Stimulated activated naive CD8-positive, alpha-beta T cell treated with anti-CD3 and anti-CD28 coated beads, Interleukin-15, Interleukin-2, amounts not matched to agents 100 ng/mL and 50 ng/mL, for 24 hours (primary cell): ENCODE measurements around the gene UFC1.

Experiments
- H3K27ac Mint-ChIP-seq: one replicate; pipeline ENCODE4 v1.8.0; 2021; ENCODE audit warnings: mild to moderate bottlenecking, mixed read lengths
- H3K27me3 Mint-ChIP-seq: one replicate; pipeline ENCODE4 v1.8.0; 2021; ENCODE audit warnings: mixed read lengths
- H3K36me3 Mint-ChIP-seq: one replicate; pipeline ENCODE4 v1.8.0; 2021; ENCODE audit warnings: low read depth, mixed read lengths
- H3K4me1 Mint-ChIP-seq: one replicate; pipeline ENCODE4 v1.8.0; 2021; ENCODE audit warnings: low read depth, mixed read lengths
- H3K4me3 Mint-ChIP-seq: one replicate; pipeline ENCODE4 v1.8.0; 2021; ENCODE audit warnings: mild to moderate bottlenecking, mixed read lengths
- H3K9me3 Mint-ChIP-seq: one replicate; pipeline ENCODE4 v1.8.0; 2021; ENCODE audit warnings: mixed read lengths

Gene UFC1

DNA sequence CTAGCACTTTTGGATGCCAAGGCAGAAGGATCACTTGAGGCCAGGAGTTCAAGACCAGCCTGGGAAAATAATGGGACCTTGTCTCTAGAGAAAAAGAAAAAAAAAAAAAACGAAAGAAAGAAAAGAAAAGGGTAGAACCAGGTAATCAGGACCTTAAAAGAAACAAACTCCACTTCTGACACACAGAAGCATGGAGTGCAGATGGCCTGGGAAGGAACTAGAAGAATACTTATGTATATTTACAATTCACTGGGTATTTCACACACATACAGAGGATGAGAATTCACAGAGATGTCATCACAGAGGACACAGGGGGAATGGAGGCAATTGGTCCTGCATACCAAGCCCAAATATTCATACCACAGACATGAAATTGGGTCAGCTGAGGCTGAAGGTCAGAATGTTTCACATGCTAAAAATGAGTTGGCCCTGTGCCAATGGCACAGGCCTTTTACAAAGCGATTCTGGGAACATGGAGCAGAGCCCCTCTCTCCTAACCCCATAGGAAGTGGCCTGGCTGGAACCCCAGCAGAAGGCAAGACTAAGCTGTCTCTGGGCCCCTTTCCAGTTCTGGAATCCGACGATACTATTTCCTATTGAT lies 19.1 kb downstream of the UFC1 start:
- peaks cover 50% of the 10 kb centered on the region for H3K36me3 Mint-ChIP-seq
- no peaks in the 10 kb centered on the region for H3K27me3 Mint-ChIP-seq
- peaks cover 38% of the 10 kb centered on the region for H3K4me1 Mint-ChIP-seq
- H3K27ac Mint-ChIP-seq: no peak overlapping the region
- H3K9me3 Mint-ChIP-seq: no peaks in the 10 kb centered on the region
- H3K4me3 Mint-ChIP-seq: no peak overlapping the region

DNA sequence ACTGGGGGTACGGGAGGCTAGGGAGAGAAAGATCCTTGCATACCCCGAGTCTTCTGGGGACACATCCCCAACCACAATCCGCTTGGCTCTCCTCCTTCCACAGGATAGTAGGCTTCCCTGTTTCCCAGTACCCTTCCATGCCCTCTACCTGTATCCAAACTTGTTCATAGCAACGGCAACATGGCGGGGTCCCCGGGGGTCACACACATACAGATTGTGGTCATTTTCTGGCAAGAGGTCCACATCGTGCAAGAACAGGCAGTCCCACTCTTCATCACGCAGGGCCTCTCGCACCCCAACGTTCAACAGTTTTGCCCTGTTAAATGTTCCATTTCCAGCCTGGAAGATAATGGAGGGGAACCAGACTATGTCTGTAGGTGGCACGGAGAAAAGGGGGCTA lies 19.9 kb downstream of the UFC1 start:
- H3K4me1 Mint-ChIP-seq: peaks cover 38% of the 10 kb centered on the region
- no peaks in the 10 kb centered on the region for H3K9me3 Mint-ChIP-seq
- H3K36me3 Mint-ChIP-seq: peaks cover 48% of the 10 kb centered on the region
- no peaks in the 10 kb centered on the region for H3K27me3 Mint-ChIP-seq
- H3K27ac Mint-ChIP-seq: no peak overlapping the region
- no peak overlapping the region for H3K4me3 Mint-ChIP-seq

DNA sequence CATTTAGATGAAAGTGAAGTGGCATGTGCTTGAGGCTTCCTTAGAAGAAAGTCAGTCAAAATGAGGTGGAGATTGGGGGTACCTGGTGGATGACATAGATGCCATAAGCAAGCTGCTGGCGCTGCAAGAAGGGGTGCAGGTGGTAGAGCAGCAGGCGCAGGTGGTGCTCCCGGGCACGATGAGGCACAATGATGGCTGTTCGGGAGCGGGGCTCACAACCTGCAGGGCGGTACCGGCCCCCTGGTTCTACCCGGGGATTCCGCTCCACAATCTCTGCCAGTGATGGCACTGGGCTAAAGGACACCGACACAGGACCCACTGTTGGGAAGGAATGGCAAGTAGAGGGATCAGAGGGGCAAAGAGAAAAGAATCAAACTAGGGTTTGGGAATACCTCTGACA lies 21.1 kb downstream of the UFC1 start:
- no peak overlapping the region for H3K4me3 Mint-ChIP-seq
- no peaks in the 10 kb centered on the region for H3K27me3 Mint-ChIP-seq
- peaks cover 40% of the 10 kb centered on the region for H3K4me1 Mint-ChIP-seq
- H3K36me3 Mint-ChIP-seq: peaks cover 48% of the 10 kb centered on the region
- H3K9me3 Mint-ChIP-seq: no peaks in the 10 kb centered on the region
- peak overlapping the region; percentile 66 for H3K27ac Mint-ChIP-seq

DNA sequence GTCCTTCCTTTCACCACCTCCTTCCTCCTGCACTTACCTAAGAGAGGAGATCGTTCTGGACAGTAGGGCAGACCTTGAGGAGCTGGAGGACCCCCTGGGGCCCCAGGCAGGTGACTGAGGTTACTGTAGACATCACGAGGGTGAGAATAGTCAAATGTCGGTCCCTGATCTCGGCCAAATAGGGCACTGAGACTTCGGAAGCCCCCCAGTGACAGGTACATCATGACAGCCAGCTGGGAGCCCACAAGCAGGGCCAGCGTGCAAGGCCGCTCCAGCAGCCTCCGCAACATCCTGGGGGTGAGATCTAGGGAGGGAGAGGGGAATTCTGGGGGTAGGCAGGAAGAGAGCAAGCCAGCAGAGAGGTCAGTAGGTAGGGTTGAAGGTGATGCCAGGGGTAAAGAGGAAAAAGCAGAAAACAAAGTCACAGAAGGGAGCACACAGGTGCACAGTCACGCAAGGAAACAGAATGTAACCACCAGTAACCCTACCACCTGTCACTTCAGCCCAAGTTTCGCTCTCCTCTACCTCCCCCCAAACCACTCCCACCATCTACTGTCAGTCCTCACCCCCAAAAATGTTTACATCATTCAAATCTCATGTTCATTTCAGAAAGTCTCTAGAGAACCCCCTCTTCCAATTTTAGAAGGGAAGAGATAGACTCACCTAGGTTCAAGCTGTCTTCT lies 22.1 kb downstream of the UFC1 start:
- Mint-ChIP-seq H3K27ac (peak overlapping the region; percentile 99), H3K4me1 (peaks cover 49% of the 10 kb centered on the region), H3K4me3 (peak overlapping the region; percentile 100), H3K9me3 (no peaks in the 10 kb centered on the region), H3K36me3 (peaks cover 46% of the 10 kb centered on the region), H3K27me3 (no peaks in the 10 kb centered on the region)

DNA sequence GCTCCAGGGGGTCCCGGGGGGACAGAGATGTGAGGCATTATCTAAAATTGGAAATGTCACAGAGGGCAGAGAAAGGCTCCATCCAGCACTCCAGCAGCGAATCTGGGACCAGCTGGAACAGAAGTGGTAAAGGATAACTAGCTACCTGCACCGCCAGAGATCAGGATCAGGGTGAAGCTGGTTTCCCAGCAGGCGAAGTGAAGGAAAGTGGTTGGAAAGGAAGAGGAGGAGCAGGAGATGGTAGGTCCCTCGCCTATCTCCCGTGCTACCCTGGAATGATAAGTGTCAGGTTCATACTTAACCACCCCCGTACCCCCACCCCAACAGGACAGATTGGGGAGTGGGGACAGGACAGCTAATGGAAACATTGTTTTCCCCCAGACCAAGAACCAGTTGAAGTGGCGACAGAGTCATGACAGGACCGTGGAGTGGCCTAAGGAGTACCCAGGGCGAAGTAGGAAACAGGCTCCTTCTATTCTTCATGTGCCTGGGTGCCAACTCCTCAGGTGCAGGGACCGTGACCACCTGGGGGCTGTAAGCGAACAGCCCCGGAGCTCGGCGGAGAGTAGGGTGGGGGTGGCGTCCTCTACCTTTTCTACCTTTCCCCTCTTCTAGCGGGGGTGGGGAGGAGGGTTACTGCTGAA lies 22.8 kb downstream of the UFC1 start:
- Mint-ChIP-seq H3K9me3 (no peaks in the 10 kb centered on the region), H3K4me1 (peaks cover 55% of the 10 kb centered on the region), H3K27me3 (no peaks in the 10 kb centered on the region), H3K27ac (peak overlapping the region; percentile 99), H3K36me3 (peaks cover 40% of the 10 kb centered on the region), H3K4me3 (peak overlapping the region; percentile 100)

DNA sequence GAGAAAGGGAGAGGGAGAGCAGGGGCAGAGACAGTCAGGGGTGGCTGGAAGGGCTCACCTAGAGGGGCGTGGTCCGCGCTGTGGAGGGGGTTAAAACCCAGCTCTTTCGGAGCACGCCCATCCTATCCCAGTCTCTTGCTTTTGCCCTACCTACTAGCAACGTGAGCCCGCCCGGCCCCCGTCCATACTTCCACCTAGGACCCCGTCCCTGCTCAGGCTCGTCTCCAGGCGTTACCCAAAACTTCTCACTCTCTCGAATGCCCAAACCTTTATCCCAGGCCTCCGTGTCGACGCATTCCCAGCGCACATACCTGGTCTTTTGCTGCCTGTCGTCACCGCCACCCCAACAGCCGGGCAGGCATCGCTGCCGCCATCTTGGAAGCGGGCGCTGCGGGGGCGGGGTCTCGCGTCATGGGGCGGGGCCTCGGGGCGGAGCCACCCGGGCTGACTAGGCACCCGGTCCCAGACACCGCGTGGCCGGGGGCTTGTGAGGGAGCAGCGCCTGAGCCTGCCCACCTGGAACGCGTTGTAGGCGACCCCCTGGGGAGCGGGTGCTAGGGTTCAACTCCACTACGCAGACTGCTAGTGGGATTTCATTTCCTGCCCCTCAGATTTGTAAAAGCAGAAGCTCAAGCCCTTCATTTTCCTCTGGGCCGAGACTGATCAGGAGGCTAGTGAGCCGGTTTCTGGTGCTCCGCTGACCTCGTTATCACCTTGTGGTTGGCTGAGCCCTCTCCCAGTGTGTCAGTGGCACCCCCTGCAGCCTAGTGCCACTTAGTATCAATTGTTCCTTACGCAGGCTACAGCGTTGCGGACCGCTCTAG lies 23.5 kb downstream of the UFC1 start, which contains the start of gene B4GALT3:
B4GALT3 (minus strand) TSS at position 396 of the 824 bp plus-strand sequence. CDS start 1,447 bp downstream, outside the sequence.
- Mint-ChIP-seq H3K4me3 (peak within 1 kb of the TSS; percentile 100), H3K27ac (peak within 1 kb of the TSS; percentile 99), H3K36me3 (peaks cover 33% of the 10 kb centered on the region), H3K9me3 (no peaks in the 10 kb centered on the region), H3K4me1 (peaks cover 62% of the 10 kb centered on the region), H3K27me3 (no peaks in the 10 kb centered on the region)

DNA sequence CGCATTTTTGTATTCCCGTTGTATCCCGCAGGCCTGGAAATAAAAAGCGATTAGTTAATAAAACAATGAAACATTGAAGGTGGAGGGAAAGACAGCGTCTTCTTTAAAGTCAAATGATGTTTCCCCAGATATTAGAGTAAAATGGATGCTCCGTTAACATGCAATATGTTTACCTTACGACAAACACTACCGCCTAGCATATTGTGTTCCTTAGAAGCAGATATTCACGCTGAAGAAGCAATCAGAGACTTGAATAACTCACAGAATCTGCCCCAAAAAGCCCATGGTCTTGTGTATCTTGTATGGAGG lies 24.1 kb downstream of the UFC1 start:
- no peaks in the 10 kb centered on the region for H3K9me3 Mint-ChIP-seq
- H3K4me1 Mint-ChIP-seq: peaks cover 68% of the 10 kb centered on the region
- peaks cover 27% of the 10 kb centered on the region for H3K36me3 Mint-ChIP-seq
- H3K4me3 Mint-ChIP-seq: peak overlapping the region; percentile 100
- no peaks in the 10 kb centered on the region for H3K27me3 Mint-ChIP-seq
- H3K27ac Mint-ChIP-seq: peak overlapping the region; percentile 99

DNA sequence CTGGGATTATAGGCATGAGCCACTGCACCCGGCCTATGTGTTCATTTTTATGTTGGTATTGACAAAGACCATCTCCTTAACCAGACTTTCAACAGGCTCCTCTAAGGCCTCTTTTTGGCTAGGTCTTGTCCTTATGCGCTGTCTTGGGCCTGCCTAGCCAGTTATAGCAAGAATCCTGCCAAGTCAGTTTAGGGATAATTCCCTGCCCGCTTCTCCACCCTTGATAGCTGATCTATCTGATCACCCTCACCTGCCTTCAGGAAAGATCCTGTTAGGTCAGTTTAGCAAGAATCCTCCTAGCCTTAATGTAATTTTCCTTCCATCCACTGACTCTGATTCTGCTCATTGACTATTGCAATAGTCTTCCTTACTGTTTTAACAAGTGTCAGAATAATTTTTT lies 25.9 kb downstream of the UFC1 start:
- Mint-ChIP-seq H3K27me3 (no peaks in the 10 kb centered on the region), H3K4me1 (peaks cover 82% of the 10 kb centered on the region), H3K4me3 (no peak overlapping the region), H3K27ac (peak overlapping the region; percentile 9), H3K36me3 (peaks cover 12% of the 10 kb centered on the region), H3K9me3 (no peaks in the 10 kb centered on the region)

DNA sequence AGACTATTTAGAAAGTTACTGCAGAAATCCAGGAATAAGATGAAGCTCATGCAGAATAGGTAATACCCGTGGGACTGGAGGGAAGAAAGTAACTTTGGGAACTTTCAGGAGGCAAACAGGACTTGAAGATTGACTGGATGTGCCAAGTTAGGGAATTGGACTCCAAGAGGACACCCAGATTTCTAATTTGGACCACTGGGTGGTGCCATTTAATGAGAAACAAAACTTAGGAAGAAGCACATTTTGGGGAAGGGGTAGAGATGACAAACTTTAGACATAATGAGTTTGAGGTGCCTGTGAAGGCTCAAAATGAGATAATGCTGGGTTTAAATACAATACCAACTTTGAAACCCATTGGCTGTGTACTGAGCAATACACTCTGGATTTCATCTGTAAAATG lies 26.9 kb downstream of the UFC1 start:
- Mint-ChIP-seq H3K4me1 (peaks cover 82% of the 10 kb centered on the region), H3K9me3 (no peaks in the 10 kb centered on the region), H3K27me3 (no peaks in the 10 kb centered on the region), H3K36me3 (peaks cover 5% of the 10 kb centered on the region), H3K27ac (peak overlapping the region; percentile 66), H3K4me3 (no peak overlapping the region)

DNA sequence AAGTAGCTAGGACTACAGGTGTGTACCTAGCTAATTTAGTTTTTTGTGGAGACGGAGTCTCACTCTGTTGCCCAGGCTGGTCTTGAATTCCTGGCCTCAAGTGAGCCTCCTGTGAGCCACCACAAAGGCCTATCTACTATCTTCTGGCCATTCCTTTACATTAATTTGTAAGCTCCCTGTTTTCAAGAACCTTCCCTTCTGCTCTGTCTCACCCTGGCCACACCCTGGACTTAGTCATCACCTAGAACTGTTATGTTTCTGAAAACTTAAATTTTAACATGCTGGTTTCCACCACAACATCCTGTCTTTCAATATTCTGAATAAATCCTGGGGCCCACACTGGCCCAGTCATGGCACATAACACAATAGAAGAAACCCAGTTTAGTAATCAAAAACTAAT lies 28.4 kb downstream of the UFC1 start:
- no peaks in the 10 kb centered on the region for H3K36me3 Mint-ChIP-seq
- H3K4me1 Mint-ChIP-seq: peaks cover 85% of the 10 kb centered on the region
- H3K27me3 Mint-ChIP-seq: no peaks in the 10 kb centered on the region
- peak overlapping the region; percentile 25 for H3K4me3 Mint-ChIP-seq
- peak overlapping the region; percentile 97 for H3K27ac Mint-ChIP-seq
- H3K9me3 Mint-ChIP-seq: no peaks in the 10 kb centered on the region

DNA sequence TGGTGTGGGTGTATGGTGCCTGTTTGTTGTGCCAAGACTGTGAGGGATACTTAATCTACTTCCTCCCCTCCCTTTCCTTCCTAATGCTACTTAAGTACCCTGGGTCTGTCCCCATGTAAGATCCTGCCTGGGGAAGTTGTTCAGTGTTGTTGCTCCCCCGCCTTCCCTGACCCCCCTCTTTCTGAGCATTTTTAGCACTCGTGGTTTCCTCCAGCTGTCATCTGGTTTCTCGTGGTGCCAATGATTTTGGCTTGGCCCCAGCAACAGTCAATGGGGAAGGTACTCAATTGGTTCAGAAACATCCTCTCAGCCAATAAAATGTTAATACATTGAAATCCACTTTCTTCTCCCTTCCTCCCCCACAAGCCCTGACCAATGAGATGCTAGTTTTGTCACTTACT lies 31.5 kb downstream of the UFC1 start:
- Mint-ChIP-seq H3K27me3 (no peaks in the 10 kb centered on the region), H3K4me3 (peak overlapping the region; percentile 60), H3K4me1 (peaks cover 85% of the 10 kb centered on the region), H3K36me3 (no peaks in the 10 kb centered on the region), H3K27ac (peak overlapping the region; percentile 87), H3K9me3 (no peaks in the 10 kb centered on the region)

DNA sequence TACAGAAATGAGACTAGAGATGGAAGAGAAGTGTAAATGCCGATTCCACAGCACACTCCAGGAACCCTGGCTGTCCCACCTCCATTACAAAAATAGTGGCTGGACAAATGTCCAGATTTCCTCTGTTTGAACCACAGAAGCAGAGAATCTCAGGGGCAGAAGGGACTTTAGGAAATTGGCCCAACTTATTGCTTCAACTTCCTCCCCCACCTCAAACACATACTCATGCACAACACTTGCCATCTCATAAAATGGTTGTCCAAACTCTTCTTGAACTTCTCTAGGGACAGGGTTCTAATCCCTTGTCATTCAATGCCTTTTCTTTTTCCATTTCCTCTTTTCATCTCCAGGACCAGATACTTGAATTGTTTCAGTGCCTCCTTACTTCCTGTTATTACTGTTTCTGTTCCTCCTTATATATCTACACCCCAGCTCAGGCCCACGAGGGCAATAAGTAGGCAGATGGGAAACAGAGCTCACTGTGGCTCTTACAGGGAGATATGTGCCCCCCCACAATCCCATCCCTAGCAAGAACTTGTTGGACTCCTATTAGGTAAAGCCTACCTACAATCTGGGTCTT lies 32.0 kb downstream of the UFC1 start:
- Mint-ChIP-seq H3K27me3 (no peaks in the 10 kb centered on the region), H3K27ac (peak overlapping the region; percentile 87), H3K4me1 (peaks cover 79% of the 10 kb centered on the region), H3K4me3 (peak overlapping the region; percentile 60), H3K36me3 (no peaks in the 10 kb centered on the region), H3K9me3 (no peaks in the 10 kb centered on the region)

DNA sequence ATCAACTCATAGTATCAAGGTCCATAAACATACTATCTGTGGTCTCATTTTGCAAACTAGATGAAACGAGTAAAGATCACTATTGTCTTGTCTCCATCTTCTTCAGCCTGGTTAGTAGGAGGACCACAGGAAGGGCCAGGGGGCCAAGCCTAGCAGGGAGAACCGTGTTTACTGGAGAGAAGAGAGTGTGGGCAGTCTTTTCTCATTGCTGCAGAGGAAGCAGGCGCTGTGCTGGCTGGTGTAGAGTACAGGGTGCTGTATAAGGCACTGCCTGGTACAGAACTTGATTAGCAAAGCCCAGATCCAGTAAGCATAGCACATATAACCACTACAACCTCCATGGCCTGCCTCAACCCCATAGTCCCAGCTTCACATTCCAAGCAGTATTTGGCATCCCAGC lies 33.5 kb downstream of the UFC1 start:
- Mint-ChIP-seq H3K4me3 (no peak overlapping the region), H3K4me1 (peaks cover 72% of the 10 kb centered on the region), H3K9me3 (no peaks in the 10 kb centered on the region), H3K36me3 (no peaks in the 10 kb centered on the region), H3K27me3 (no peaks in the 10 kb centered on the region), H3K27ac (peak overlapping the region; percentile 87)

DNA sequence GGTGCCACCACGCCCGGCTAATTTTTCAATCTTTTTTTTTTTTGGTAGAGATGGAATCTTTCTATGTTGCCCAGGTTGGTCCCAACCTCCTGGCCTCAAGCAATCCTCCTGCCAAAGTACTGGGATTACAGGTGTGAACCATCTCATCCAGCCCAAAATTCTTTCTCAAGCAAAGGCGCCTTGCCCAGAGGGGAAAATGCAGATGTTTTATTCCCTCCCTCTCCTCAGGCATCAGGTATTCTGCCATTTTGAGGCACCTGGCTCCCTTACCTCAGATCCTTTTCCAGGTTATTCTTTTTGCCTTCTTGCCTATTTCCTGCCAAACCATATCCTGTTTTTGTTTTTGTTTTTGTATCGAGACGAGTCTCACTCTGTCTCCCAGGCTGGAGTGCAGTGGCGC lies 34.6 kb downstream of the UFC1 start:
- Mint-ChIP-seq H3K9me3 (no peaks in the 10 kb centered on the region), H3K27ac (peak overlapping the region; percentile 73), H3K36me3 (no peaks in the 10 kb centered on the region), H3K4me3 (no peak overlapping the region), H3K4me1 (peaks cover 66% of the 10 kb centered on the region), H3K27me3 (no peaks in the 10 kb centered on the region)

DNA sequence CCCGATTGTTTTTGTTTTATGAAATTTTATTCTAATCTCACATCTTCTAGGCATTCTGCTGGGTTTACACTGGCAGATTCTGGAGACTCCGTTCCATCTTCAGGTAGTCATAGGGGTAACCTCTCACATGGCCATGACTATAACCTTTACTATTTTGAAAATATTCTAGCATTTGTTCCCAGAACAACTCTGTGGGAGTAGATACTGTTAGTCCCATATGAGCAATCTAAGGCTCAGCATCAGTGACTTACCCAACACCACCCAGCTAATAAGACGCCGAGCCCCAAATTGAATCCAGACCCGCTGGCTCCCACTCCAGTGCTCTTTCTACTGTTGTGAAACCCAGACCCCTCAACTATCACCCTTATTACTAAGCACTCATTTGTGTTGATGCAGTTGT lies 35.3 kb downstream of the UFC1 start:
- no peaks in the 10 kb centered on the region for H3K9me3 Mint-ChIP-seq
- H3K4me3 Mint-ChIP-seq: no peak overlapping the region
- H3K4me1 Mint-ChIP-seq: peaks cover 60% of the 10 kb centered on the region
- H3K36me3 Mint-ChIP-seq: no peaks in the 10 kb centered on the region
- H3K27ac Mint-ChIP-seq: no peak overlapping the region
- no peaks in the 10 kb centered on the region for H3K27me3 Mint-ChIP-seq
